ENCODE results near the gene KHDC3L. TPM values are rescaled to one million over a fixed set of nuclear protein-coding genes. Genes with fewer than 3 reads are reported as not detected.

The KHDC3L gene
- total and polyA plus RNA-seq, 2 of the 13 experiments (the other 11 are each of a cell fraction or from before 2014, with no cell fraction given): not detected

- DNase-seq (ENCODE audit: low spot score): no peak
- ATAC-seq: no peak
- no peaks in the 10 kb centered on the region for H3K36me3 ChIP-seq (replicated peaks in 1 of 2; ENCODE audit: control insufficient read depth in 1 of 2, insufficient read depth in 2 of 2, low read length in 2 of 2)
- H4K20me1 ChIP-seq (ENCODE audit: insufficient read depth, low read length): no peaks in the 10 kb centered on the region
- H3K4me1 ChIP-seq (ENCODE audit: insufficient read depth, low read length): no peaks in the 10 kb centered on the region
- 64% methylated on average over 16 of the region's 33 CpGs for WGBS (ENCODE audit: low lambda C conversion rate)
- H3K4me2 ChIP-seq (ENCODE audit: low read depth, low read length): no peak overlapping the region
- no peak for TF ChIP-seq ZNF138 (CRISPR knock-in tag; IDR thresholded peaks at IDR 0.05; ENCODE audit: low read depth)
- no peak for TF ChIP-seq ZFP1 (CRISPR knock-in tag; IDR thresholded peaks at IDR 0.05)
- no peak for TF ChIP-seq AFF4 (CRISPR knock-in tag; IDR thresholded peaks at IDR 0.05)
- no peak for TF ChIP-seq NFAT5 (CRISPR knock-in tag; IDR thresholded peaks at IDR 0.05)
- TF ChIP-seq ARNT2 (CRISPR knock-in tag; IDR thresholded peaks at IDR 0.05; ENCODE audit: low read depth): no peak
- CTCF ChIA-PET (ENCODE audit: low intra/inter-chr PET ratio, low total read pairs): no interaction called here
- no peak overlapping the region for H3K27ac ChIP-seq (ENCODE audit: extremely low read length, insufficient read depth, low read length)
- H3K9ac ChIP-seq (ENCODE audit: insufficient read depth, low read depth, low read length): no peak overlapping the region
- no peaks in the 10 kb centered on the region for H3K9me3 ChIP-seq (ENCODE audit: low read length)
- H3K4me3 ChIP-seq (replicated peaks in 1 of 3; ENCODE audit: insufficient read depth in 1 of 3, low read depth in 2 of 3, low read length in 3 of 3): no peak overlapping the region
- intact Hi-C loops (cut with micrococcal nuclease; ENCODE audit: unreplicated experiment): no loop called here
- no peak for FAIRE-seq
- H2AFZ ChIP-seq (ENCODE audit: low read length): no peak overlapping the region
- BruUV-seq (replicated peaks): no TSS peak
- peaks cover 0 to 21% of the 10 kb centered on the region in 2 experiments; a peak in 2 of 5 replicates for H3K27me3 ChIP-seq (ENCODE audit: control insufficient read depth in 1 of 2, insufficient read depth in 2 of 2, low read length in 2 of 2)
- POLR2A ChIA-PET: no interaction called here
- in situ Hi-C loops (cut with HindIII; ENCODE audit: extremely low pct_ligation_motif_present, low pct_unique_long_range_greater_than_20kb): no loop called here
- no peaks in the 10 kb centered on the region for H3K79me2 ChIP-seq (ENCODE audit: insufficient read depth, low read length)
Observed at GRCh38 chr6:73348550-73349204, 13.8 kb upstream of the KHDC3L start.
